GM21737 (cell line): Measurements from ENCODE around the gene BHLHE41.

Source experiments
- ATAC-seq: cut with Tn5 transposase; IDR thresholded peaks from one replicate; pipeline ENCODE4 v1.9.1; 2021; ENCODE audit warnings: mild to moderate bottlenecking, moderate library complexity; ENCODE audit not compliant: unreplicated experiment

The BHLHE41 gene

DNA sequence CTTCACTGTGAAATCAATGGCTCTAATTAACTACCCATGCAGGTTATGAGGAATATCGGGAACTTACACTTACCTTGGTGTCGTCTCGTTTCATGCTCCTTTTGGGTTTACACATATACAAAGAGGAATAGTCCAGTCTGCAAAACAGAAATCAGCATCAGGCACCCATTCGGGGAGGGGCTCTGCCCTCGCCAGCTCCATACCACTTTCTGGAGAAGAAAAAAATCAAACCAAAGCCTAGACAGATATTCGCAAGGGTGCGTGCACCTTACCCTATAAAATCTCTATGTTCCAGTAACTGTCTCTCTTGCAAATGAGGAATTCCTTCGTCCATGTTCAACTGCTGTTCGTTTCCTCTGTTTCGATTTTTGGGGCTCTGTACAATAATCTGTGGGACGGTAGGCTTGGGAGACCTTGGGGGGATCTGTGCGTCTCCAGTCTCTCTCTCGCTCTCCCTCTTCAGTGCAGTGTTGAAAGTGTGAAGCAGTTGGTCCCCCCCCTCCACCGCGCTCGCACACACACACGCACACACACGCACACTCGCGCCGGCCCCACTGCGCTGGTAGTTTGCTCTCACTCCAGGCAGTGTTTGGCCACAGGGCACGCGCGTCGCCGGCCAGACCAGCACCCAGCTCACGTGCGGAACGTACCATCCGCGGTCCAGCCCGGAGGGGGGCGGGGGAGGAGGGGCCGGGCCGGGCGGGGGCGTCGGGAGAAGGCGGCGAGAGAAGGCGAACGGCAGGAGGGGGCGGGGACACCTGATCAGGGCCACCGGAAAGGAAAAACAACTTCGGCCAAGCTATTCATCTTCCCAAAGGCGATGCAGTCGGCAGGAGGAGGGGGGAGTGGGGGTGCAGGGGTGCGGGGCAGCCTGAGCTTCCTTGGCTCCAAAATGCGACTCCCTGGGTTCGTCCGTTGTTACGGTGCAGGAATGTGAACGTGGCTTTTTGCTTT, at the start of gene BHLHE41:
BHLHE41 (minus strand) TSS at position 592 of the 954 bp plus-strand sequence; CDS start at position 334, 258 bp downstream.
- no peak for ATAC-seq

DNA sequence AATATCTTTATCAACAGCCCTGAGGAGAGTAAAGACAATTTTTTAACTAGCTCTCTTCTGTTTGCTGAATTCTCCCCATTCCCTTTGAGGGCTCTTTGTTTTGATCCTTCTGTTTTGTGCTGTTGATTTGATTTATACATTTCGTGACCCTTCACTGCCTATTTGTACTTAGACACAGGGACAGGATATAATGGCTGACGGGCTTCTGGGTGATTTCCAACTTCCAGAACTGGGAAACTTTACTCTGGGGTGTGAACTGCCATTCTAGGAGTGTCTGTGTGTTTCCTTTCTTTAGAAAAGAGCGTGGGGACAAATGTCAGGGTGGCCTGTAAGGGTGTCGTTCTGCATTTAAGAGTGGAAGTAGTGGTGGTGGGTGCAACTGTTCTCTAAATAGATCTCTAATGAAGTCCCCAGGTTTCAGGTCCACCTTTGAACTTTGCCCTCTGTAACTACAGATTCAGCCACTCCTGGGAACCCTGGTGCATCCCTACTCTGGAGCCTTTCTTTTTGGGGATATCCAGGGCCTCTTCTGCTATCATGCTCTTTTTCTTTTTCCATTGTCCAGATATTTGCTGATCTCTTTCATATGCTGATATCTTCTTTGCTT, 48.2 kb upstream of the BHLHE41 start:
- ATAC-seq, result no peak

- ATAC-seq, result no peak
Observed at GRCh38 chr12:26172539-26172938, 47.7 kb upstream of the BHLHE41 start.

DNA sequence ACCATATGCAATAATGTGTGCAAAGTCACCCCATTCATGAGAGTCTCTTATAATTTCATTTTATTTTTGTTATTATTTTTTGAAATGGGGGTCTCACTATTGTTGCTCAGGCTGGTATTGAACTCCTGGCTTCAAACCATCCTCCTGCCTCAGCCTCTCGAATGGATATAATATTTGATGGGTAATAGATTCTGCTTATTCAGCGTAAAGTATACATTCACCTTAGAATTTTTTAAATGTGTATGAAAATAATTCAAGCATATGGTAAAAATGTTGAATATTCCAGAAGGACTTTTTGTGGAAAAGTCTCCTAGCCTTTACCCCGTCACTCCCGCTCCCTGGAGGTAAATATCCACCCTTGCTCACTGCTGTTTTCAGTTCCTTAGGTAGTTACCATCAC, 47.2 kb upstream of the BHLHE41 start:
- no peak for ATAC-seq

GRCh38 chr12:26164118-26164517, 39.3 kb upstream of the BHLHE41 start:
- ATAC-seq, result no peak

DNA sequence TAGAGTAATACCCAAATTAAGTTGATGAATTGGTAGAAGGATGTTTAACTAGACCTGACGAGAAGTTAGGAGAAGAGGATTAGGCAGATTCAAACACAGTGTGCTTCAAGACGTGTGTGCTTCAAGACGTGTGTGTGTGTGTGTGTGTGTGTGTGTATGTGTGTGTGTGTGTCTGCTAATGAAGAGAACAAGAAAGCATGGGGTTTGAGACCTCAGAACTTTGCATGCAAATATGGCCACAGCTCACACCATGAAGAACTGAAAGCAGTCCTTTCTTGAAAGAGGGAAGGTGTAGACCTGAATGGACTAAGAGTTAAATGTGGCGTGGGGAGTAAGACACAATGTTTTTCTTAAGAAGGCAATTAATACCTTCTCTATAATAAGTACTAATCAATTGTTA, 38.1 kb upstream of the BHLHE41 start:
- ATAC-seq, result peak; percentile 58

DNA sequence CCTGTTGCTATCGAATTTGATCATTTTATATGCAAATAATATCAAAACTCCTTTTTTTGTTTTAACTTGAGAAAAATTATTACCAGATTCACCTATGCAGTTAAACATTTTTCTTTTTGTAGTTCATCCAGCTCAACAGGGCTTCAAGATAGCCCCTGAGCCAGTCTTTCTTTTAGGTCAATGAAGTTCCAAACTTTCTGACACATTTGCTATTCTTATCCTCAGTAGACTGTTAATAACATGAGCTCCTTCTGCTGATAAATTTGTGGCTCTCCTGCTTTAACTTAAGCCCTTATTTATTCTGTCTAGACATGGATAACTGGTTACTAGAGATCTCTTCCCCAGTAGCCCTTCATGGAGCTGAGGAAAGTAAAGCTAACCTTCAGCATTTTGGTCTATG, 37.3 kb upstream of the BHLHE41 start:
- no peak for ATAC-seq

- ATAC-seq, result no peak
Observed at GRCh38 chr12:26158078-26158764, 33.4 kb upstream of the BHLHE41 start.

DNA sequence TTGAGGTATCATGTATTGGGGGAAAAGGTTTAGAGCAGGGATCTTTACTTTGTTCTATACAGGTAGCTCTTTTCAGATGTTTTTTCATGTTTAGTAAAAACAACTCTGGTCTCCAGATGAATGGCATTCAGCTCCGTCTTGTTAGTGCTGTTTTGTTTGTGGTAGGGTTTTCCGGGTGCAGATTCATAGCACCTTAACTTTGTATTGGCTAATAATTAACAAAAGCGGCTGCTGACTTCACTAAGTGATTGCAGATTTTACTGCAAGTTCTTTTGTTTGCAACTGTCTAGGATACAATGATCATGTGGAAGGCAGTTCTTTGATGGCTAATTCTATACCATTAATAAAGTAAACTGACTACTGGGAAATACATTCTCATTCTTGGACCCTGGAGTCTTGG, 32.2 kb upstream of the BHLHE41 start:
- peak; percentile 11 for ATAC-seq

DNA sequence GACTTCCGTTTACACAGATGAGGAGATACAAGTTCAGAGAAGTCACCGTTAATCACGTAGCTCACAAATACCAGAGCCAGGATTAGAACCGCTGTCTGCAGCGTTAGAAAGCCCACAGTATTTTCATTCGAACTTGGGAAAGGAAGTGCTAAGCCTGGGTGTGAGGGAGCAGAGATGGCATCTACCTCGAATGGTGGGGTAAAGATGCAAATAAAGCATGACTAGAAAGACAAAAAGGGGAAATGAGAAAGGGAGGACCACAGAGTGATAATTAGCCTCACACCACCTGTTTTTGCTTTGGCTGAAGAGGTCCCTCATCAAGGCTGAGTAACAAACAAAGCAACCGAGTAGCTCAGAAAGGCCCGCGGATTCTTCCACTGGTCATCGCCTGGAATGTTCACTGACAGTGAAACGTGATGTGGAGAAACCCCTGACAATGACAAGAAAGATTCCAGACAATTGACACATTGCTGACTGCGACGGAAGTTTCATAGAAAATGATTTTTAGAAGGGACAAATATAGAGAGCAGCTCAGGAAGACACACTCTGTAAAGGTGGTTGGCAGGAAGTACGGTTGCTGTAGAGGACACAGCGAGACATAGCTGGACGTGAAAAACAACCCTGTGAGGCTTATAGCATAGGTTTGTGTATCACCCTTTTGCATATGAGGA, 31.5 kb upstream of the BHLHE41 start:
- peak; percentile 79 for ATAC-seq

DNA sequence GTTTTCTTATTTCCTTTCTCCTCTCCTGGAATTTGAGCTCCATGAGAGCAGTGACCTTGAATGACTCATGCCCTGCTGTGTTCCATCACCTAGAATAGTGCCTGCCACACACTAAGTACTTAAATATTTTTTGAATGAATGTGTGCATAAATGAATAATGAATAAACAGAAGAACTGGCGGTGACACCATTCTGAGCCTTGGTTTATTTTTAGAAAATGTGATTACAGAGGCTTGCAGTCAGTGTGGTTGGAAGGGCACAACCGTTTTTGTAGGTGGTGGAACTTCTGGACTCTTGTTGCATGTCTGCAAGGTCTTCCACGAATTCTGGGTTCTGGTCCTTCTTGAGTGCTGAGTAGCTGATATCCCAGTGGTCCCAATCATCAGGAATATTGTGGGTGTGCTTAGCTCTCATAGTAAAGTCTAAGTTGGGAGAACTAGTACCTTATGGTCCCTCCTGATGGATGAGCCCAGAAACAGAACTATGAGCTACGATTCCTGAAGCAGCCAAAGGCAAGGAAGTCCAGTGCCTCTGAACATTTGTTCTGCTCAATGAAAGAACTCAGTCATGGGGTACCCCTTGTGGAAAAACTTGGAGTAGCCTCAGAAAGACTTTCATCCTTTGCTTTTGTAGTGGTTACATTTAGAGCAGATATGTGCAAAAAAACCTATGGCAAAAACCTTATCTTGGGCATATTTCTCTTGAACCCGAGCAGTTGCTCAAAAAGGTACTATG, 28.8 kb upstream of the BHLHE41 start:
- ATAC-seq, result no peak

GRCh38 chr12:26152507-26153102, 27.8 kb upstream of the BHLHE41 start:
- no peak for ATAC-seq

DNA sequence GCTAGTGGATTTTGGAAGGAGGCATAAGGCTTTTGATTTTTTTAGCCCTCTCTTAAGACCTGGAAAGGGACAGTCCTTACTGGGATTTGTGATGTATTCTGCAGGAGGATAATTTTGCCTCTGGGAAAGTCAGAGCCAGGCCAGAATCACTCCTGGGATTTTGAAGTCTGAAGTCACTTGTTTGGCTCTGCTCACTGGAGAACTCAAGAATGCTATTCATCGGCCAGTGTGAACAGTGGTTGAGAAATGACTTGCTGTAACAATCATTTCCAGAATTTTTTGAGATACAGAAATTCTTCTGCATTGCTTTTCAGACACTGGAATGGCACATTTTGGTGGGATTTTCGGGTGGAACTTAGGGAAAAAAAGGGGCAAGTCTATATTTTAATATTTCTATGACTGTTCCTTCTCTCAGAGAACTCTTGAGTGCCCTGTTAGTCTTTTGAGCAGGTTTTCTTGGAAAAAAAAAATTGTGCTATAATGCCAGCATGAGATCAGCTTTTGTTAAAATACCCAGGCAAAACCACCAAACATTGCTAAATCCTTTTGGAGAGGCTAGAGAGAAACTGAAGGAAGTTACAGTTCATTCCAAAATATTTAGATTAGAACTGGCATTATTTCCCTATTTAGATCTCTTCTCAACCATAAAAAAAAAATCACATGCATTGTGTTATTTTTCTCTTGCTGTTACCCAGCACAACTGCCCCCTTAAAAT, 26.1 kb upstream of the BHLHE41 start:
- ATAC-seq, result no peak

DNA sequence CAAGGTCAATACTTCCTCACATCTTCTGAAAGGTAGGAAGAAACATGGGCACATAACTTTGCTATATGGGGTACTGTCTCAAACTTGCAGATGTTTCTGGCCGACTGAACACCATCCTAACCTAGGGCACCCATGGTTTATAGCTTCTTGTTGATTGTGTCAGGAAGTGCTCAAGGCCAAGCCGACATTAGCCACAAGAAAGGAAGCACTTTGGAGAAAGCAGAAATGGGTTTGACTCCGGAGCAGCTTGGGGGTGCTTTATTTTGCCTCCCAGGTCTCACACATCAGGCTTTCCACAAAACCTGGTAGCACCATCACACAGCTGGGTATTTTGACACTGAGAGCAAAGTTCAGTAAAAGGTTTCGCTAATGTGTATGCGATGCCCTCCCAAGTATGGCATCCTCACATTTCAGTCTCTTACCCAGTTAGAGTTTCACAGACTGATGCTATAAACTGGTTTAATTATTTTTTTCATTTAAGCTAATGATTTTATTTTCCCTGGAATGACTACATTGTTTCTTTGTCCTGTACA, 25.2 kb upstream of the BHLHE41 start:
- no peak for ATAC-seq

DNA sequence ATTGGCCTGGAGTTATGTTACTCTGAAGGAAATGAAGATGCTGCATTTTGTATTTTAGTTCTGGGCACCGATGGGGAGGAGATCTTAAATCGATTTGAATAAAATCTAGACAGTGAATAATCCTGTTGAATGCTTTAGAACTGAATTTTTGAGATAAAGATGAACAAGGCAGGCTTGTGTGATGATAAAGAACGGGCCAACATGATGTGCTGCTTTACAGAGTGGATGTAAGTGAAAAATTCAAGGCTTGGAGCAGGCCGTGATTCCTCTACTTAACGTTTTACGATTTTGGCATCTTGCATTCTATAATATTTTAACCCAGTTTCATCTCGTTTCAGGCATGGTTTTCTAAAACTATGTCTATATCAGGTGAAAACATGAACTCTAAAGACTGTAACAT, 23.5 kb upstream of the BHLHE41 start:
- no peak for ATAC-seq

- no peak for ATAC-seq
Observed at GRCh38 chr12:26143291-26143690, 18.5 kb upstream of the BHLHE41 start.

GRCh38 chr12:26138860-26139259, 14.0 kb upstream of the BHLHE41 start:
- ATAC-seq, result no peak

DNA sequence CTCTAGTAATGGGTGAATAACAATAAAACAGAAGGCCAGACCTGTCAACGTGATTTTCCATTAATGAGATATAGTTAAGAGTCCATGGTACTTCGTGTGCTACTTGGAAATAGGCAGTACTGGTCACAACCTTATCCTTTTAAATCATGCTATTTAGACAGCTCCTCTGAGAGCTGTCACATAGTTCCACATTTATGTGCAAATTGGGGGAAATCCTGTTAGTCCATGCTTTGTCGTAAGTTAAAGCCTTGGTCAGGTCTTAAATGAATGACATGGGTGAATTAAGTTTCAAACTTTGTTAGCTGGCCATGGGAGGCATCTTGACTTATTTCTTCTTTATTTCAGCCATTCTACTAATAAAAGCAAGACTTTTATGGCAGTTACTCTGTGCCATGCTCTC, 11.9 kb upstream of the BHLHE41 start:
- ATAC-seq, result no peak

- no peak for ATAC-seq
Observed at GRCh38 chr12:26135571-26135970, 10.7 kb upstream of the BHLHE41 start.
